OCI-LY1 (cell line): ENCODE measurements around the gene PPFIA1.
"Not testable (repeated sequence)": the region's sequence is repeated elsewhere in the genome, so short reads cannot be mapped to it uniquely, and the experiment has no call there.

Experiments
- CTCF ChIP-seq: fragments of 200-600 bp; sonication (generic), shearing (Covaris generic); IDR thresholded peaks from 2 replicates; pipeline ENCODE4 v1.5.1; 2017; ENCODE audit warnings: mild to moderate bottlenecking, antibody characterized with exemption, low read length, moderate library complexity, mixed read lengths
- EZH2 ChIP-seq: fragments of 200-600 bp; sonication (generic), shearing (Covaris generic); IDR thresholded peaks from 2 replicates; pipeline ENCODE4 v1.8.0; 2017; ENCODE audit warnings: borderline replicate concordance, mixed run types, mild to moderate bottlenecking, antibody characterized with exemption, low read length, moderate library complexity, mixed read lengths

DNA sequence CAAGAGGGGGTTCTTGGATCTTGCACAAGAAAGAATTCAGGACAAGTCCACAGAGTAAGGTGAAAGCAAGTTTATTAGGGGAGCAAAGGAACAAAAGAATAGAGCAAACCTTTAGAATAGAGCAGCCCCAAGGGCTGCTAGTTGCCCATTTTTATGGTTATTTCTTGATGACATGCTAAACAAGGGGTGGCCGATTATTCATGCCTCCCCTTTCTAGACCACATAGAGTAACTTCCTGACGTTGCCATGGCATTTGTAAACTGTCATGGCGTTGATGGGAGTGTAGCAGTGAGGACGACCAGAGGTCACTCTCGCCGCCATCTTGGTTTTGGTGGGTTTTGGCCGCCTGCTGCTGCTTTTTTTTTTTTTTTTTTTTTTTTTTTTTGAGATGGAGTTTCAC is 120.4 kb downstream of the PPFIA1 start:
- not testable (repeated sequence) for TF ChIP-seq CTCF, EZH2
